Measurements from ENCODE around the gene PRICKLE2. TPM values are rescaled to one million over a fixed set of nuclear protein-coding genes. Genes with fewer than 3 reads are reported as not detected.

Gene PRICKLE2
- total RNA-seq, 1 donor from 2014 or later: 84.0 TPM

GRCh38 chr3:64254443-64254842 is 29.2 kb upstream of the PRICKLE2 start:
- FAIRE-seq (no peak), DNase-seq (ENCODE audit: low spot score in 2 of 2) (no peak)

GRCh38 chr3:64253689-64254088 is 28.4 kb upstream of the PRICKLE2 start:
- no peak for DNase-seq (ENCODE audit: low spot score in 2 of 2)
- no peak for FAIRE-seq

- FAIRE-seq: no peak
- DNase-seq (ENCODE audit: low spot score in 2 of 2): no peak
Measured at GRCh38 chr3:64251019-64251418, 25.8 kb upstream of the PRICKLE2 start.

GRCh38 chr3:64247991-64248646 is 22.9 kb upstream of the PRICKLE2 start:
- no peak for DNase-seq (ENCODE audit: low spot score in 2 of 2)

GRCh38 chr3:64244011-64244942 is 19.0 kb upstream of the PRICKLE2 start:
- no peak for DNase-seq (ENCODE audit: low spot score in 2 of 2)
- no peak for FAIRE-seq

More at GRCh38 chr3:64247991-64248646, 22.9 kb upstream of the PRICKLE2 start:
- no peak for FAIRE-seq

GRCh38 chr3:64242435-64242834 is 17.2 kb upstream of the PRICKLE2 start:
- DNase-seq (ENCODE audit: low spot score in 2 of 2) (no peak), FAIRE-seq (no peak)

GRCh38 chr3:64240959-64241358 is 15.7 kb upstream of the PRICKLE2 start:
- FAIRE-seq (no peak), DNase-seq (ENCODE audit: low spot score in 2 of 2) (no peak)

GRCh38 chr3:64240396-64240795 is 15.1 kb upstream of the PRICKLE2 start:
- DNase-seq (ENCODE audit: low spot score in 2 of 2) (no peak), FAIRE-seq (no peak)

GRCh38 chr3:64239841-64240240 is 14.6 kb upstream of the PRICKLE2 start:
- DNase-seq (ENCODE audit: low spot score in 2 of 2) (no peak), FAIRE-seq (no peak)

GRCh38 chr3:64238971-64239667 is 13.9 kb upstream of the PRICKLE2 start:
- FAIRE-seq: no peak
- peak in 1 of 2 donors; percentile 40 for DNase-seq (ENCODE audit: low spot score in 2 of 2)

GRCh38 chr3:64237083-64237482 is 11.8 kb upstream of the PRICKLE2 start:
- FAIRE-seq: no peak
- no peak for DNase-seq (ENCODE audit: low spot score in 2 of 2)

GRCh38 chr3:64235605-64236004 is 10.3 kb upstream of the PRICKLE2 start:
- FAIRE-seq (no peak), DNase-seq (ENCODE audit: low spot score in 2 of 2) (no peak)

GRCh38 chr3:64234571-64234970 is 9.3 kb upstream of the PRICKLE2 start:
- FAIRE-seq: no peak

GRCh38 chr3:64232821-64233220 is 7.6 kb upstream of the PRICKLE2 start:
- DNase-seq (ENCODE audit: low spot score in 2 of 2) (no peak), FAIRE-seq (no peak)

More at GRCh38 chr3:64234571-64234970, 9.3 kb upstream of the PRICKLE2 start:
- DNase-seq (ENCODE audit: low spot score in 2 of 2): no peak

GRCh38 chr3:64229903-64230302 is 4.6 kb upstream of the PRICKLE2 start:
- DNase-seq (ENCODE audit: low spot score in 2 of 2) (no peak), FAIRE-seq (no peak)

GRCh38 chr3:64228110-64228509 is 2.8 kb upstream of the PRICKLE2 start:
- DNase-seq (ENCODE audit: low spot score in 2 of 2) (no peak), FAIRE-seq (no peak)

- FAIRE-seq (no peak), DNase-seq (ENCODE audit: low spot score in 2 of 2) (no peak)
Measured at GRCh38 chr3:64226730-64227129, 1.5 kb upstream of the PRICKLE2 start.

GRCh38 chr3:64225695-64226499 is 631 bp upstream of the PRICKLE2 start:
- DNase-seq (ENCODE audit: low spot score in 2 of 2) (no peak), FAIRE-seq (no peak)

GRCh38 chr3:64223791-64224745 is 1.2 kb downstream of the PRICKLE2 start:
- FAIRE-seq: no peak
- DNase-seq (ENCODE audit: low spot score in 2 of 2): peak in 1 of 2 donors; percentile 4
